PC-3 (cell line): ENCODE results near the gene MYL7. TPM values are rescaled to one million over a fixed set of nuclear protein-coding genes. Genes with fewer than 3 reads are reported as not detected.

ENCODE experiments used
- ATAC-seq: fragments of 200-7000 bp; cut with Tn5 transposase; 2 replicates; pipeline ENCODE4 v1.9.1; 2020; ENCODE audit warnings: mild to moderate bottlenecking, moderate library complexity
- BruUV-seq: library from RNA; stranded (reverse); fragments of 400-500 nt; replicated peaks from 2 replicates; lab custom pipeline; 2021; lab: Mats Ljungman, UMichigan
- CTCF ChIA-PET: fragments of 300-600 bp; sonication (Branson Sonifier 250); formaldehyde crosslinking; loops from one replicate; lab custom pipeline; 2022; ENCODE audit warnings: antibody characterized with exemption; lab: Charles Lee
- POLR2A ChIA-PET: fragments of 300-600 bp; sonication (Branson Sonifier 250); formaldehyde crosslinking; loops from one replicate; lab custom pipeline; 2022; ENCODE audit warnings: antibody characterized with exemption; ENCODE audit not compliant: unreplicated experiment; lab: Charles Lee
- DNase-seq: peaks from one replicate; pipeline ENCODE4 v3.0.0-alpha.2; 2015
- H2AFZ ChIP-seq: fragments of 300-600 bp; sonication (generic); 2 replicates; pipeline ENCODE4 v1.6.0; 2016; ENCODE audit warnings: antibody characterized with exemption, low read length
- H3F3A ChIP-seq: fragments of 300-600 bp; sonication (generic); one replicate; pipeline ENCODE4 v1.6.0; 2017; ENCODE audit warnings: antibody characterized with exemption, low read length, control low read depth, mild to moderate bottlenecking; ENCODE audit not compliant: unreplicated experiment
- H3K27ac ChIP-seq: fragments of 300-600 bp; sonication (generic); 2 replicates; pipeline ENCODE4 v1.5.1; 2016; ENCODE audit warnings: mild to moderate bottlenecking, low read length
- H3K27me3 ChIP-seq: fragments of 300-600 bp; sonication (generic); 2 replicates; pipeline ENCODE4 v1.6.1; 2016; ENCODE audit warnings: low read length, mixed read lengths
- H3K36me3 ChIP-seq: fragments of 300-600 bp; sonication (generic); 2 replicates; pipeline ENCODE4 v1.6.1; 2016; ENCODE audit warnings: low read depth, mixed run types, low read length, mixed read lengths
- H3K4me1 ChIP-seq: fragments of 300-600 bp; sonication (generic); 2 replicates; pipeline ENCODE4 v1.5.1; 2016; ENCODE audit warnings: low read length; ENCODE audit not compliant: insufficient read depth
- H3K4me2 ChIP-seq: fragments of 300-600 bp; sonication (generic); 2 replicates; pipeline ENCODE4 v1.6.0; 2016; ENCODE audit warnings: low read length
- H3K4me3 ChIP-seq: fragments of 300-600 bp; sonication (generic); 2 replicates; pipeline ENCODE4 v1.5.1; 2016; ENCODE audit warnings: mild to moderate bottlenecking, low read length, mixed read lengths
- H3K79me2 ChIP-seq: fragments of 300-600 bp; sonication (generic); 2 replicates; pipeline ENCODE4 v1.6.1; 2017; ENCODE audit warnings: low read length, mixed read lengths
- H3K9ac ChIP-seq: fragments of 300-600 bp; sonication (generic); 2 replicates; pipeline ENCODE4 v1.6.0; 2016; ENCODE audit warnings: mild to moderate bottlenecking, low read length
- H3K9me2 ChIP-seq: fragments of 300-600 bp; sonication (generic); replicated peaks from 2 replicates; pipeline ENCODE4 v1.6.1; 2016; ENCODE audit warnings: mixed run types, low read length, mixed read lengths
- H3K9me3 ChIP-seq: fragments of 300-600 bp; sonication (generic); 2 replicates; pipeline ENCODE4 v1.6.1; 2016; ENCODE audit warnings: low read length, mixed read lengths
- H4K20me1 ChIP-seq: fragments of 300-600 bp; sonication (generic); 2 replicates; pipeline ENCODE4 v1.6.1; 2016; ENCODE audit warnings: low read length, mixed read lengths
- CTCF ChIP-seq: fragments of 300-600 bp; sonication (generic); conservative IDR thresholded peaks from 2 replicates; pipeline ENCODE4 v1.5.1; 2017; ENCODE audit warnings: antibody characterized with exemption, low read depth, mild to moderate bottlenecking, low read length
- EZH2 ChIP-seq: fragments of 300-600 bp; sonication (generic); IDR thresholded peaks from one replicate; pipeline ENCODE4 v1.6.1; 2017; ENCODE audit warnings: antibody characterized with exemption, mild to moderate bottlenecking, low read length; ENCODE audit not compliant: unreplicated experiment
- EZH2phosphoT487 ChIP-seq: fragments of 300-600 bp; sonication (generic); IDR thresholded peaks from 2 replicates; pipeline ENCODE4 v1.6.1; 2018; ENCODE audit warnings: mild to moderate bottlenecking, antibody characterized with exemption, low read length, borderline replicate concordance
- intact Hi-C: fragments of 100-400 bp; cut with micrococcal nuclease; formaldehyde crosslinking; loops from 2 replicates; pipeline ENCODE4 v1.9.0; 2023
- total RNA-seq: library from RNA; depleted of rRNA; stranded (reverse); fragments of >200 nt; gene quantifications from 2 replicates; pipeline ENCODE4 v1.2.3, GENCODE V29; 2014

Gene MYL7
- total RNA-seq, 1 experiment from 2014 or later = not detected

- no peaks in the 10 kb centered on the region for H3K27me3 ChIP-seq
- no peak overlapping the region for H3K27ac ChIP-seq
- H3K9me3 ChIP-seq = no peaks in the 10 kb centered on the region
- no peak overlapping the region for H3K4me2 ChIP-seq
- no peak overlapping the region for H2AFZ ChIP-seq
- DNase-seq = no peak
- no peaks in the 10 kb centered on the region for H3F3A ChIP-seq
- no peaks in the 10 kb centered on the region for H4K20me1 ChIP-seq
- H3K9ac ChIP-seq = no peak overlapping the region
- H3K9me2 ChIP-seq = no peaks in the 10 kb centered on the region
- ChIA-PET POLR2A (no interaction called here), CTCF (no interaction called here)
- no peaks in the 10 kb centered on the region for H3K4me1 ChIP-seq
- BruUV-seq = no TSS peak
- no peak for ATAC-seq
- H3K79me2 ChIP-seq = no peaks in the 10 kb centered on the region
- intact Hi-C loops = no loop called here
- TF ChIP-seq EZH2 = no peak
- TF ChIP-seq EZH2phosphoT487 = no peak
- TF ChIP-seq CTCF = no peak
- H3K4me3 ChIP-seq = no peak overlapping the region
- peaks cover 10% of the 10 kb centered on the region for H3K36me3 ChIP-seq
These were observed 27.3 kb downstream of the MYL7 start for GRCh38 chr7:44113764-44114354.

GRCh38 chr7:44112997-44113763 lies 28.0 kb downstream of the MYL7 start:
- H3F3A ChIP-seq = no peaks in the 10 kb centered on the region
- H4K20me1 ChIP-seq = no peaks in the 10 kb centered on the region
- ChIA-PET CTCF (interaction anchor here (0.6 kb wide), 1 partner anchor 71 kb away, joined by 3 read pairs; no protein-coding TSS in a partner anchor), POLR2A (no interaction called here)
- H3K4me1 ChIP-seq = no peaks in the 10 kb centered on the region
- no peaks in the 10 kb centered on the region for H3K9me2 ChIP-seq
- H3K36me3 ChIP-seq = peaks cover 10% of the 10 kb centered on the region
- ATAC-seq (no peak), DNase-seq (no peak)
- no peak overlapping the region for H3K4me2 ChIP-seq
- no peaks in the 10 kb centered on the region for H3K79me2 ChIP-seq
- no peaks in the 10 kb centered on the region for H3K9me3 ChIP-seq
- no peak overlapping the region for H3K9ac ChIP-seq
- no peak overlapping the region for H3K4me3 ChIP-seq
- BruUV-seq = no TSS peak
- no peak overlapping the region for H2AFZ ChIP-seq
- TF ChIP-seq EZH2 (no peak), CTCF (no peak), EZH2phosphoT487 (no peak)
- H3K27me3 ChIP-seq = no peaks in the 10 kb centered on the region
- intact Hi-C loops = no loop called here
- H3K27ac ChIP-seq = no peak overlapping the region
